ENCODE measurements around the gene MAPRE2.

DNA sequence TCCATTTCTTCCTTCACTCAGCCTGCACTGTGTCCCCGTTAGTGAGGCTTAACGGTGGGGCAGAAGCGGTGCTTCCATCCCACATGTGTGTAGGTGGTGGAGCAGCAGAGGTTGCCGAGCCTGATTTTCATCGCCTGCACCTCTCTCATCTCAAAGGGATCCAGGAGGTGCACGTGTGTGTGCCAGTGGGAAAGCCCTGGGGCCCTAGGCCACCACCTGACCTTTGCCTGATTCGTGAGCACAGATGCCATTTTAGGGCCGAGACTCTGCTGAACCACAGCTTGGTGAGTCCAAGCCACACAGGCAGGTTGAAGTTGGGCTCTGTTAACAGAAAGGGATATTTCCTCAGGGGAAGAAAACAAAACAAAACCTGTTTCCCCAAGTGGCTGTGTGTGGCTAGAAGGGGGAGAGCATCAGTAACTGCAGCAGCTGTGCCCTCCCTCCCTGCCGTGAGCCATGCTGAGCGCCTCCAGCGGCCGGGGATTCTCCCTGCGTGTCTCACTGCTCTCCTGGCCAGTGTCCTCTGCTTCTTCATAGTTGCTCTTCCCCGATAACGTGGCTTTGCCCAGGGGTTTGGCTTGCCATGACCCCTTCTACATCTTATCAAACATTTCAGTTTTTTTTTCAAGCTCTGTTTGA, 81.5 kb downstream of the MAPRE2 start:
- TF ChIP-seq, protein P1, sequence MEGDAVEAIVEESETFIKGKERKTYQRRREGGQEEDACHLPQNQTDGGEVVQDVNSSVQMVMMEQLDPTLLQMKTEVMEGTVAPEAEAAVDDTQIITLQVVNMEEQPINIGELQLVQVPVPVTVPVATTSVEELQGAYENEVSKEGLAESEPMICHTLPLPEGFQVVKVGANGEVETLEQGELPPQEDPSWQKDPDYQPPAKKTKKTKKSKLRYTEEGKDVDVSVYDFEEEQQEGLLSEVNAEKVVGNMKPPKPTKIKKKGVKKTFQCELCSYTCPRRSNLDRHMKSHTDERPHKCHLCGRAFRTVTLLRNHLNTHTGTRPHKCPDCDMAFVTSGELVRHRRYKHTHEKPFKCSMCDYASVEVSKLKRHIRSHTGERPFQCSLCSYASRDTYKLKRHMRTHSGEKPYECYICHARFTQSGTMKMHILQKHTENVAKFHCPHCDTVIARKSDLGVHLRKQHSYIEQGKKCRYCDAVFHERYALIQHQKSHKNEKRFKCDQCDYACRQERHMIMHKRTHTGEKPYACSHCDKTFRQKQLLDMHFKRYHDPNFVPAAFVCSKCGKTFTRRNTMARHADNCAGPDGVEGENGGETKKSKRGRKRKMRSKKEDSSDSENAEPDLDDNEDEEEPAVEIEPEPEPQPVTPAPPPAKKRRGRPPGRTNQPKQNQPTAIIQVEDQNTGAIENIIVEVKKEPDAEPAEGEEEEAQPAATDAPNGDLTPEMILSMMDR (IDR thresholded peaks at IDR 0.05; ENCODE audit: poor library complexity, severe bottlenecking) = peak; percentile 10
- TF ChIP-seq SMC3 (conservative IDR thresholded peaks at IDR 0.05; ENCODE audit: poor library complexity) (no peak), TAF1 (IDR thresholded peaks at IDR 0.05; ENCODE audit: low read depth) (no peak), POLR2AphosphoS5 (IDR thresholded peaks at IDR 0.05) (no peak), EZH2 (IDR thresholded peaks at IDR 0.05; ENCODE audit: borderline replicate concordance, insufficient read depth, low read length, poor library complexity, severe bottlenecking) (no peak)
- TF ChIP-seq, protein P2, sequence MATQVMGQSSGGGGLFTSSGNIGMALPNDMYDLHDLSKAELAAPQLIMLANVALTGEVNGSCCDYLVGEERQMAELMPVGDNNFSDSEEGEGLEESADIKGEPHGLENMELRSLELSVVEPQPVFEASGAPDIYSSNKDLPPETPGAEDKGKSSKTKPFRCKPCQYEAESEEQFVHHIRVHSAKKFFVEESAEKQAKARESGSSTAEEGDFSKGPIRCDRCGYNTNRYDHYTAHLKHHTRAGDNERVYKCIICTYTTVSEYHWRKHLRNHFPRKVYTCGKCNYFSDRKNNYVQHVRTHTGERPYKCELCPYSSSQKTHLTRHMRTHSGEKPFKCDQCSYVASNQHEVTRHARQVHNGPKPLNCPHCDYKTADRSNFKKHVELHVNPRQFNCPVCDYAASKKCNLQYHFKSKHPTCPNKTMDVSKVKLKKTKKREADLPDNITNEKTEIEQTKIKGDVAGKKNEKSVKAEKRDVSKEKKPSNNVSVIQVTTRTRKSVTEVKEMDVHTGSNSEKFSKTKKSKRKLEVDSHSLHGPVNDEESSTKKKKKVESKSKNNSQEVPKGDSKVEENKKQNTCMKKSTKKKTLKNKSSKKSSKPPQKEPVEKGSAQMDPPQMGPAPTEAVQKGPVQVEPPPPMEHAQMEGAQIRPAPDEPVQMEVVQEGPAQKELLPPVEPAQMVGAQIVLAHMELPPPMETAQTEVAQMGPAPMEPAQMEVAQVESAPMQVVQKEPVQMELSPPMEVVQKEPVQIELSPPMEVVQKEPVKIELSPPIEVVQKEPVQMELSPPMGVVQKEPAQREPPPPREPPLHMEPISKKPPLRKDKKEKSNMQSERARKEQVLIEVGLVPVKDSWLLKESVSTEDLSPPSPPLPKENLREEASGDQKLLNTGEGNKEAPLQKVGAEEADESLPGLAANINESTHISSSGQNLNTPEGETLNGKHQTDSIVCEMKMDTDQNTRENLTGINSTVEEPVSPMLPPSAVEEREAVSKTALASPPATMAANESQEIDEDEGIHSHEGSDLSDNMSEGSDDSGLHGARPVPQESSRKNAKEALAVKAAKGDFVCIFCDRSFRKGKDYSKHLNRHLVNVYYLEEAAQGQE (IDR thresholded peaks at IDR 0.05; ENCODE audit: borderline replicate concordance) = no peak
